OCI-LY1 (cell line): ENCODE results near the gene B3GNT9.

Experiments
- EZH2 ChIP-seq: fragments of 200-600 bp; sonication (generic), shearing (Covaris generic); IDR thresholded peaks from 2 replicates; pipeline ENCODE4 v1.8.0; 2017; ENCODE audit warnings: borderline replicate concordance, mixed run types, mild to moderate bottlenecking, antibody characterized with exemption, low read length, moderate library complexity, mixed read lengths
- TF ChIP-seq, protein P1 (sequence below): fragments of 200-600 bp; sonication (generic), shearing (Covaris generic); IDR thresholded peaks from 2 replicates; pipeline ENCODE4 v1.5.1; 2017; ENCODE audit warnings: mild to moderate bottlenecking, antibody characterized with exemption, low read length, moderate library complexity, mixed read lengths

DNA sequence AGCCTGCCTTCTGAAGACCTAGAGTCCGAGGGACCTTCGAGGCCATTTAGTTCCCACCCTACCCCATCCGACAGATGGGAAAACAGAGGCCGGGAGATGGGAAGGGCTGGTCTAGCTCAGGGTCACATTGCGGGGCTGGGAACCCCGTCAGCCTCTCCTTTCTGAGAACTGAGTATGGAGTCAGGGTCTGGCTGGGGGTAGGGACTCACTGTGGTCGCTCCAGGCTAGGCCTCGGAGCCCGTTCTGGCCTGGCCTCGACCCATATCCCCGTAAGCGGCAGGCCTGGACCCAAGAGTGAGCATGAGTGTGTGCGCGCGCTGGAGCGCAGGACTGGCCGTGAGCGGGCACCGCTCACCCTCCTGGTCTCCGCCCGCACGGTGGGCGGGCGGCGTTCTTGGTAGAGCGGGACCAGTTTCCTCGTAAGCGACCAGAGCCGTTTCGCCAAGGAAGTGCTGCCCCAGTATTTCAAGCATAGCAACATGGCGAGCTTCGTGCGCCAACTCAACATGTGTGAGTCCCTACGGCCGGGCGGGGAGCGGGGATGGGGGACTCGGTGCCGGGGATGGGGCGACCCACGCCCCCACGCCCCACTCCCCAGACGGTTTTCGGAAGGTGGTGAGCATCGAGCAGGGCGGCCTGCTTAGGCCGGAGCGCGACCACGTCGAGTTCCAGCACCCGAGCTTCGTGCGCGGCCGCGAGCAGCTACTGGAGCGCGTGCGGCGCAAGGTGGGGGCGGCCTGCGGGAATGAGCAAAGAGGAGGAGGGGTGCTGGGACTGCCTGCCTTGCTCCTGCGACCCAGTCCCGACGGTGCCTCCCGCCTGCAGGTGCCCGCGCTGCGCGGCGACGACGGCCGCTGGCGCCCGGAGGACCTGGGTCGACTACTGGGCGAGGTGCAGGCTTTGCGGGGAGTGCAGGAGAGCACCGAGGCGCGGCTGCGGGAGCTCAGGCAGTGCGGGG is 14.6 kb upstream of the B3GNT9 start:
- TF ChIP-seq, protein P1, sequence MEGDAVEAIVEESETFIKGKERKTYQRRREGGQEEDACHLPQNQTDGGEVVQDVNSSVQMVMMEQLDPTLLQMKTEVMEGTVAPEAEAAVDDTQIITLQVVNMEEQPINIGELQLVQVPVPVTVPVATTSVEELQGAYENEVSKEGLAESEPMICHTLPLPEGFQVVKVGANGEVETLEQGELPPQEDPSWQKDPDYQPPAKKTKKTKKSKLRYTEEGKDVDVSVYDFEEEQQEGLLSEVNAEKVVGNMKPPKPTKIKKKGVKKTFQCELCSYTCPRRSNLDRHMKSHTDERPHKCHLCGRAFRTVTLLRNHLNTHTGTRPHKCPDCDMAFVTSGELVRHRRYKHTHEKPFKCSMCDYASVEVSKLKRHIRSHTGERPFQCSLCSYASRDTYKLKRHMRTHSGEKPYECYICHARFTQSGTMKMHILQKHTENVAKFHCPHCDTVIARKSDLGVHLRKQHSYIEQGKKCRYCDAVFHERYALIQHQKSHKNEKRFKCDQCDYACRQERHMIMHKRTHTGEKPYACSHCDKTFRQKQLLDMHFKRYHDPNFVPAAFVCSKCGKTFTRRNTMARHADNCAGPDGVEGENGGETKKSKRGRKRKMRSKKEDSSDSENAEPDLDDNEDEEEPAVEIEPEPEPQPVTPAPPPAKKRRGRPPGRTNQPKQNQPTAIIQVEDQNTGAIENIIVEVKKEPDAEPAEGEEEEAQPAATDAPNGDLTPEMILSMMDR, result no peak
- no peak for TF ChIP-seq EZH2
